OCI-LY1 (cell line): ENCODE data around the gene SV2B.

Experiments
- H2AFZ ChIP-seq: fragments of 200-600 bp; sonication (generic), shearing (Covaris generic); 2 replicates; pipeline ENCODE4 v1.6.0; 2014; ENCODE audit warnings: antibody characterized with exemption, mild to moderate bottlenecking, low read length
- H3F3A ChIP-seq: fragments of 200-600 bp; sonication (generic), shearing (Covaris generic); 2 replicates; pipeline ENCODE4 v1.6.0; 2014; ENCODE audit warnings: mild to moderate bottlenecking, antibody characterized with exemption, low read length, moderate library complexity; ENCODE audit not compliant: insufficient read depth
- H3K27ac ChIP-seq: fragments of 200-600 bp; sonication (generic); 2 replicates; pipeline ENCODE4 v1.5.1; 2014; ENCODE audit warnings: low read length, mixed run types, mild to moderate bottlenecking, low read depth; ENCODE audit not compliant: poor library complexity, severe bottlenecking
- H3K27me3 ChIP-seq: fragments of 200-600 bp; sonication (generic); 2 replicates; pipeline ENCODE4 v1.6.0; 2014; ENCODE audit warnings: antibody characterized with exemption, mild to moderate bottlenecking, low read length, moderate library complexity; ENCODE audit not compliant: insufficient read depth
- H3K36me3 ChIP-seq: fragments of 200-600 bp; sonication (generic); 2 replicates; pipeline ENCODE4 v1.6.1; 2014; ENCODE audit warnings: mild to moderate bottlenecking, antibody characterized with exemption, low read length, moderate library complexity, mixed read lengths; ENCODE audit not compliant: insufficient read depth
- H3K4me1 ChIP-seq: fragments of 200-600 bp; sonication (generic); 2 replicates; pipeline ENCODE4 v1.5.1; 2014; ENCODE audit warnings: mild to moderate bottlenecking, low read length, moderate library complexity; ENCODE audit not compliant: insufficient read depth, severe bottlenecking
- H3K4me2 ChIP-seq: fragments of 200-600 bp; sonication (generic), shearing (Covaris generic); 2 replicates; pipeline ENCODE4 v1.6.1; 2014; ENCODE audit warnings: low read length
- H3K4me3 ChIP-seq: fragments of 200-600 bp; sonication (generic); 2 replicates; pipeline ENCODE4 v1.5.1; 2014; ENCODE audit warnings: low read length, low read depth, mild to moderate bottlenecking, mixed read lengths; ENCODE audit not compliant: poor library complexity, severe bottlenecking
- H3K79me2 ChIP-seq: fragments of 200-600 bp; shearing (Covaris generic); 2 replicates; pipeline ENCODE4 v1.6.1; 2016; ENCODE audit warnings: mixed run types, low read length, mixed read lengths; ENCODE audit not compliant: insufficient read depth
- H3K9ac ChIP-seq: fragments of 200-600 bp; sonication (generic), shearing (Covaris generic); 2 replicates; pipeline ENCODE4 v1.6.1; 2014; ENCODE audit warnings: mild to moderate bottlenecking, low read length, mixed read lengths
- H3K9me2 ChIP-seq: fragments of 200-600 bp; sonication (generic), shearing (Covaris generic); 2 replicates; pipeline ENCODE4 v1.6.1; 2014; ENCODE audit warnings: low read depth, mild to moderate bottlenecking, low read length, mixed read lengths
- H3K9me3 ChIP-seq: fragments of 200-600 bp; shearing (Covaris generic); 2 replicates; pipeline ENCODE4 v1.6.1; 2014; ENCODE audit warnings: low read length, mixed read lengths
- H4K20me1 ChIP-seq: fragments of 200-600 bp; sonication (generic), shearing (Covaris generic); 2 replicates; pipeline ENCODE4 v1.6.0; 2016; ENCODE audit warnings: mild to moderate bottlenecking, low read length; ENCODE audit not compliant: insufficient read depth
- CTCF ChIP-seq: fragments of 200-600 bp; sonication (generic), shearing (Covaris generic); IDR thresholded peaks from 2 replicates; pipeline ENCODE4 v1.5.1; 2017; ENCODE audit warnings: mild to moderate bottlenecking, antibody characterized with exemption, low read length, moderate library complexity, mixed read lengths
- EZH2 ChIP-seq: fragments of 200-600 bp; sonication (generic), shearing (Covaris generic); IDR thresholded peaks from 2 replicates; pipeline ENCODE4 v1.8.0; 2017; ENCODE audit warnings: borderline replicate concordance, mixed run types, mild to moderate bottlenecking, antibody characterized with exemption, low read length, moderate library complexity, mixed read lengths

SV2B gene

DNA sequence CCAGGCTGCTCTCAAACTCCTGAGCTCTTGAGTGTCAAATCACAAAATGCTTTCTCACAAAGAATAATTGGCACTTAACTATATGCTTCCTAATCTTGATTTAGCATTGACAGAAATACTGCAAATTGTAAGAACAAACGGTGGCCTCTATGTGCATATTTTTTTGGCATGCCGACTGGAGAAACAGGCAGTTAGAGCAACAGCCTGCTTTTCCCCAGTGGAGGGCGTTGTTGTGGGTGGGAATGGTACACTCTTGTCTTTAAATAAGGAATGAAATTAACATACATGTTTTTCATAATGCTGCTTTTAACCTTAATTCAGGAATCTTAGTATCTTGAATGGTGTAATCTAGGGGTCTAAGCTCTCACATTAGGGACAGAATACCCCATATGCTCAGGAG is 31.1 kb upstream of the SV2B start:
- no peak overlapping the region for H3K9ac ChIP-seq
- H3K79me2 ChIP-seq = no peaks in the 10 kb centered on the region
- H3K4me1 ChIP-seq = no peaks in the 10 kb centered on the region
- H3K27me3 ChIP-seq = no peaks in the 10 kb centered on the region; the same call in 1 of the 2 replicates
- H3K9me2 ChIP-seq = no peaks in the 10 kb centered on the region
- H3K4me2 ChIP-seq = no peak overlapping the region
- H3K4me3 ChIP-seq = no peak overlapping the region
- H3K27ac ChIP-seq = no peak overlapping the region
- H3F3A ChIP-seq = no peaks in the 10 kb centered on the region
- no peak overlapping the region for H2AFZ ChIP-seq
- H4K20me1 ChIP-seq = no peaks in the 10 kb centered on the region
- H3K36me3 ChIP-seq = no peaks in the 10 kb centered on the region
- no peaks in the 10 kb centered on the region for H3K9me3 ChIP-seq
- no peak for TF ChIP-seq EZH2

DNA sequence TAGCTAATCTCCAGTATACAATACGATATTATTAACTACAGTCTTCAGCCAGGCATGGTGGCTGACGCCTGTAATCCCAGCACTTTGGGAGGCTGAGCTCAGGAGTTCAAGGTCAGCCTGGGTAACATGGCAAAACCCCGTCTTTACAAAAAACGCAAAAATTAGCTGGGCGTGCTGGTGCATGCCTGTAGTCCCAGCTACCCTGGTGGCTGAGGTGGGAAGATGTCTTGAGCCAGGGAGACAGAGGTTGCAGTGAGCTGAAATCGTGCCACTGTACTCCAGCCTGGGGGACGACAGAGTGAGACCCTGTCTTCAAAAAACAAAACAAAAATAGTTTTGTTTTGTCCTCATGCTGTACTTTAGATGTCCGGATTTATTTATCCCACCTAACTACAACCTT is 29.2 kb upstream of the SV2B start:
- Histone ChIP-seq H3K27ac (no peak overlapping the region), H3F3A (no peaks in the 10 kb centered on the region), H3K79me2 (no peaks in the 10 kb centered on the region), H3K36me3 (no peaks in the 10 kb centered on the region), H2AFZ (no peak overlapping the region), H3K9me2 (no peaks in the 10 kb centered on the region), H3K9me3 (no peaks in the 10 kb centered on the region), H3K9ac (no peak overlapping the region), H3K4me3 (no peak overlapping the region), H3K27me3 (no peaks in the 10 kb centered on the region; the same call in 1 of the 2 replicates), H4K20me1 (no peaks in the 10 kb centered on the region), H3K4me2 (no peak overlapping the region), H3K4me1 (no peaks in the 10 kb centered on the region)
- TF ChIP-seq CTCF (no peak), EZH2 (no peak)

DNA sequence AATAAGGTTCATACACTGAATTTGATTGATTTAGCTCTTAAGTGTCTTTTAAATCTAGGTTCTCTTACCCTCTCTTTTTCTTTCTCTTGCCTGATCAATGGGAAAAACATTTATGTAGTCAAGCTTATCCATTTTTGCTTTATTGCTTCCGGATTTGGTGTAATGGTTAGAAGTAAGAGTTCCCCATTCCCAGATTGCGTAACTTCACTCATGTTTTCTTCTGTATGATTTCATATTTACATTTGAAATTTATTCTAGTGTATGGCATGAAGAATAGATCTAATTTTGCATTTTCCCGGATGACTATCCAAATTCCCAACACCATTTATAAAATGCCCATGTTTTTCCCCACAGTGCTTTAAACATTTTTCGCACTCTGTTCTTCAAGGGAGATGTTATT is 27.9 kb upstream of the SV2B start:
- no peaks in the 10 kb centered on the region for H3F3A ChIP-seq
- H3K27me3 ChIP-seq = no peaks in the 10 kb centered on the region; the same call in 1 of the 2 replicates
- no peak for TF ChIP-seq EZH2
- no peak for TF ChIP-seq CTCF
- H3K9me3 ChIP-seq = no peaks in the 10 kb centered on the region
- H3K4me1 ChIP-seq = no peaks in the 10 kb centered on the region
- no peak overlapping the region for H3K4me2 ChIP-seq
- H3K9me2 ChIP-seq = no peaks in the 10 kb centered on the region
- no peaks in the 10 kb centered on the region for H3K79me2 ChIP-seq
- no peak overlapping the region for H2AFZ ChIP-seq
- H3K4me3 ChIP-seq = no peak overlapping the region
- H4K20me1 ChIP-seq = no peaks in the 10 kb centered on the region
- no peaks in the 10 kb centered on the region for H3K36me3 ChIP-seq
- no peak overlapping the region for H3K27ac ChIP-seq
- H3K9ac ChIP-seq = no peak overlapping the region

DNA sequence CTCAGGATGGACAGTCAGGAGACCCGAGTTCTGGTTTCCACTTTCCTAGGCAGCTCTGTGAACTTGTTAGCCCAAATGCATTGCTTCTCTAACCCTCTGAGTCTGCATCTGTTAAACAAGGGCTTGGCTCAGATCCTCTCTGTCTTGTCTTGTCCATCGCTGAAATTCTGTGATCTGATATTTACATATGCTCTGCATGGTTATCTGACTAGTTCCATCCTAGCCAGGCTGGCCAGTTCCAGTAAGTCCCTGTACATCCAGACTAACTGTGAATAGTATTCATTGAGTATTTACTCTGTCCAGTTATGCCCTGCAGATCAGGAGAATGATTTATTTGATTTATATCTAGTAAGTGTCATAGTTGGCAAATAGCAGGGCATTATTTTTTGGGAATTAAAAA is 27.0 kb upstream of the SV2B start:
- no peak for TF ChIP-seq EZH2
- TF ChIP-seq CTCF = no peak
- Histone ChIP-seq H3K9ac (no peak overlapping the region), H3K27ac (no peak overlapping the region)

More for the DNA sequence above, 27.0 kb upstream of the SV2B start:
- H4K20me1 ChIP-seq = no peaks in the 10 kb centered on the region
- no peaks in the 10 kb centered on the region for H3K79me2 ChIP-seq
- H3K4me3 ChIP-seq = no peak overlapping the region
- H3K9me2 ChIP-seq = no peaks in the 10 kb centered on the region
- no peaks in the 10 kb centered on the region for H3F3A ChIP-seq
- H3K36me3 ChIP-seq = no peaks in the 10 kb centered on the region
- H2AFZ ChIP-seq = no peak overlapping the region
- no peaks in the 10 kb centered on the region for H3K4me1 ChIP-seq
- H3K4me2 ChIP-seq = no peak overlapping the region
- no peaks in the 10 kb centered on the region for H3K9me3 ChIP-seq
- no peaks in the 10 kb centered on the region; the same call in 1 of the 2 replicates for H3K27me3 ChIP-seq
